ENCODE data around the gene SLC7A14. TPM values are rescaled to one million over a fixed set of nuclear protein-coding genes. Genes with fewer than 3 reads are reported as not detected.

The SLC7A14 gene
- total RNA-seq, 4 donors from 2014 or later = under 0.01 to 0.06 (median under 0.01) TPM; not detected in 1

DNA sequence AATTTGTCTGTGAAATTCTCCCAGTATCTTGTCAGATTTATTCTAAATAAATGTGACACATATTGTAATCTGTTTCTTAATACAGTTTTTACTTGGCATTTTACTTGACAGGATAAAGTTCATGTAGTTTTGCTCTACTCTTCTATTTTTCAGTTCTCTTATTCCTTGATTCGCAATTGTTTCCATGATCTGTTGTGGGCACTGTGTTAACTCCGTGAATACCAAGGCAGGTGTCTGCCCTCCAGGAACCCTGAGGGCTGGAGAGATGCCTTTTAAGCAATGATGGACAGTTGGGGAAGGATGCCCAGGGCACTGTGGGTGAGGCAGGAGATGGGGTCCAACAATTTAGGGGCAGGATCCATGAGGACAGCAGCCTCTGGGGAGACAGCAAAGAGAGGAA lies 164.1 kb downstream of the SLC7A14 start:
- TF ChIP-seq, protein P1, sequence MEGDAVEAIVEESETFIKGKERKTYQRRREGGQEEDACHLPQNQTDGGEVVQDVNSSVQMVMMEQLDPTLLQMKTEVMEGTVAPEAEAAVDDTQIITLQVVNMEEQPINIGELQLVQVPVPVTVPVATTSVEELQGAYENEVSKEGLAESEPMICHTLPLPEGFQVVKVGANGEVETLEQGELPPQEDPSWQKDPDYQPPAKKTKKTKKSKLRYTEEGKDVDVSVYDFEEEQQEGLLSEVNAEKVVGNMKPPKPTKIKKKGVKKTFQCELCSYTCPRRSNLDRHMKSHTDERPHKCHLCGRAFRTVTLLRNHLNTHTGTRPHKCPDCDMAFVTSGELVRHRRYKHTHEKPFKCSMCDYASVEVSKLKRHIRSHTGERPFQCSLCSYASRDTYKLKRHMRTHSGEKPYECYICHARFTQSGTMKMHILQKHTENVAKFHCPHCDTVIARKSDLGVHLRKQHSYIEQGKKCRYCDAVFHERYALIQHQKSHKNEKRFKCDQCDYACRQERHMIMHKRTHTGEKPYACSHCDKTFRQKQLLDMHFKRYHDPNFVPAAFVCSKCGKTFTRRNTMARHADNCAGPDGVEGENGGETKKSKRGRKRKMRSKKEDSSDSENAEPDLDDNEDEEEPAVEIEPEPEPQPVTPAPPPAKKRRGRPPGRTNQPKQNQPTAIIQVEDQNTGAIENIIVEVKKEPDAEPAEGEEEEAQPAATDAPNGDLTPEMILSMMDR (IDR thresholded peaks at IDR 0.05) = no peak
- ATAC-seq (ENCODE audit: low FRiP score) (no peak), DNase-seq (ENCODE audit: low spot score) (no peak)

DNA sequence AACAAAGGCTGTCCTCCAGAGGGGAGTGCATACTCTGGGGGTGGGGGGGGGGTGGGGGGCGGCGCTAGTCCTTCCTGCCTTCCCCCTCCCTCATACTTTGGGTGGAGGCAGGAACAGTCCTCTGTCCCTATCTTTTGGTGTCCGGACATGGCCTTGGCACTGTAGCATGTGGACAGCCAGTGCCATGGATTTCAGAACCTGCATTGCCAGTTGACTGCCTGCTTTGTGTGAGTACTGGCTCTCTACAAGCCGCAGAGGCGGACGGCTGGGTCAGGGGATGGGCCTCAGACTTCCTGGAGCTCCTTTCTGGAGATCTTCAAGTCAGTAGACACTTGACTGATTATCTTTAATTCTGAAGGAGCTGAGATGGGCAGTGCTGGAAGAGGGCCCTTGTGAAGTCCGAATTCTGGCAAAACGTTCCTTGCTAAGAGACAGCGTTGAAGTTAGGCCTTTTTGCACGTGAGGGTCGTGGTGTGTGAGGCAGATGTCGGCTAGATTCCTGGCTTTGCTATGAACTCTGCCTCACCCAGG lies 164.7 kb downstream of the SLC7A14 start:
- ATAC-seq (ENCODE audit: low FRiP score) (no peak), DNase-seq (ENCODE audit: low spot score) (no peak)
- TF ChIP-seq, protein P1 (IDR thresholded peaks at IDR 0.05) = no peak

DNA sequence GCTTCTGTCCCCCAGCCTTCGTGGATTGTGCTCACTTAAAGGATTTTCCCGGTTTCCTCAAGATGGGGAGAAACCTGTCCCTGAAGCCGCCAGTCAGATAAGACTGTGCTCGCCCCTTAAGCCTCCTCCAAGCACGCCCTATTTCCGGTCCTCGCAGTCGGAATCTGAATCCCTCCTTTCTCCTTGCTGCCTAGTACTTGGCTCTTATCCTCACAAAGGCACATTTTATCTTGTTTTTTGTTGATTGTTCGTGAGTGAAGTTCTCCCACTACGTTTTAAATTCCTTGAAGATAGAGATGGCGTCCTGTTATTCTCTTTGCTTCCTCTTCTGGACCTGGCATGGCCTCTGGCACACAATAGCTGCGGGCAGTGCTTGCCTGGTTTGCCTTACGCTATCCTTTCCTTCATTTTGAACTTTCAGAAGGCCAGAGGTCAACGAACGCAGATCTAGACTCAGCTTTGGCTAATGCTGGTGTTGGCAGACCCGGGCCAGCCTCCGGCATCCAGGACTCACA lies 165.5 kb downstream of the SLC7A14 start:
- no peak for ATAC-seq (ENCODE audit: low FRiP score)
- DNase-seq (ENCODE audit: low spot score) = no peak
- TF ChIP-seq, protein P1 (IDR thresholded peaks at IDR 0.05) = no peak

DNA sequence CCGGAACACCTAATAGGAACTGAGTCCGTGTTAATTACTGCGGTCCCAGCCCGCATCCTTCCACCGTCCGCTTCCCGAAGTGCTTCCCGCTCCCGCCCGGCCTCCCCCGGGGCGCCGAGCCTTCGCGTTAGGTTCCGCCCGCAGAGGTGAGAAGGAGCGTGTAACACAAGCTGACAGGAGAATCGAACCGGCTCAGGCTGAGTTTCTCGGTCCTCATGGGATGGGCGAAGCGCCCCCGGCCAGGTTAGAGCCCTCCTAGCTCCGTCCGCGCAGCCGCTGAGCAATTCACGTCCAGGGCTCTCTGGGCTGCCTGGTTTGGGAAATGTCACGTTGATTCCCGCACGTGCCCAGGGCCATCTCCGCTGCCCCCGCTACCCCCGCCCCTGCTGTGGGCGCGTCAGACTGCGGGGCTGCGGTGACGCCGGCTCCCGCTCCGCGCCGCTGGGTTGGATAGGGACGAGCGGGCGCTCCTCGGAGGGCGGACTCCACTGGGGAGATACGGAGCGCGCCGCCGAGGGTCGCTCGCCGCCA lies 166.3 kb downstream of the SLC7A14 start:
- no peak for DNase-seq (ENCODE audit: low spot score)
- TF ChIP-seq, protein P1 (IDR thresholded peaks at IDR 0.05) = no peak
- peak; percentile 56 for ATAC-seq (ENCODE audit: low FRiP score)

DNA sequence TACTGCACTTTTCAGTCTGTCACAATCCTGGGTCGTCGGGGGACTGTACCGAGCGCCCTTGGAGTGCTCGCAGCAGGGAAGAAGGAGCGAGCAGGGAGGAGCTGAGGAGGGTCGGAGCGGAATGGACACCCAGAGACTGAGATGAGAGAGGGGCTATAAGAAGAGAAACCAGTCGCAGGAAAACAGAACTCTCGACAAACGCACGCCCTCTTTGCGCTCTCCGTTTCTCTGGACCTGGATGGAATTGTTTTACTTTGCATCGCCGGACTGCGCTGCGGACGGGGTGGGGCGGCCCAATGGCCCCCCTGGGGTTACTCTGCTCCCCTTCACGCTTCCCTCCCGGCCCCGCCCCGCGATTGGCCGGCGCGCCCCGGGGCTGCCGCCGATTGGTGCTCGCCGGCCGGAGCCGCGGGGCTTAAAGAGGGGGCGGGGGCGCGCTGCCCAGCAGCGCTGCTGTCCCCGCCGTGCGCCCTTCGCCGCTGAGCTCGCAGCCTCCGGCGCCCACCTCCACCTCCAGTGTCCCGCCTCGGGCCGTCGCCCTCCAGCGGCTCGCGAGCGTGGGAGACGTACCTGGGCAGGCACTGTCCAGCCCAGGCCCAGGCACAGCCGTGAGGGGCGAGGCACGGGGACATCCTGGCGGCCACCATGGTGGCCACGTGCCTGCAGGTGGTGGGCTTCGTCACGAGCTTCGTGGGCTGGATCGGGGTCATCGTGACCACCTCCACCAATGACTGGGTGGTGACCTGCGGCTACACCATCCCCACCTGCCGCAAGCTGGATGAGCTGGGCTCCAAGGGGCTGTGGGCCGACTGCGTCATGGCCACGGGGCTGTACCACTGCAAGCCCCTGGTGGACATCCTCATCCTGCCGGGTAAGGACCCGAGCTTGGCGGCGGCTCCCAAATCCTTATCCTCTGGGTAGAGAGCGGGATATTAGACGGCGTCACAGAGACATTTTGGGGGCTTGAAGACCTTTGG lies 167.2 kb downstream of the SLC7A14 start, which contains the start of gene CLDN11:
Gene CLDN11, plus strand, starts transcription at position 447 of the 977 bp plus-strand sequence. Its CDS starts 199 bp downstream, at position 646.
- TF ChIP-seq, protein P1 (IDR thresholded peaks at IDR 0.05) = no peak
- ATAC-seq (ENCODE audit: low FRiP score) (peak; percentile 76), DNase-seq (ENCODE audit: low spot score) (no peak)

DNA sequence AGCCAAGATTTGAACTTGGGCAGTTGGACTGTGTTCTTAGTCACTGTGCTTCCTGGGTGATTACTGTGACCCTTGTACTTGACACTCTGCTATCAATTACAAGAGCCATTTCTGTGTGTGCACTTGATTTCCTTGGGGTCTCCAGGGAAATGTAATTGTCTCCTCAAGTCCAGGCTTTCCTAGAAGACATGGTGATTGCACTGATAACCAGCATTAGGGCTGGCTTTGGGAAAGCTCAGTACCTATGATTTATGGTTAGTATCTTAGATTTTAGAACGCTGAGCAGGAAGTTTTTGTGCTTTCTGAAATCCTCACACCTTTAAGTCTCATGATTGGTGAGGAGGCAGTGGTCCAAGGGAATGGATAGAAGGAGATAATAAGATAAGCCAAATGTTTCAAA lies 168.8 kb downstream of the SLC7A14 start:
- no peak for DNase-seq (ENCODE audit: low spot score)

More for the DNA sequence above, 168.8 kb downstream of the SLC7A14 start:
- ATAC-seq (ENCODE audit: low FRiP score) = no peak
- TF ChIP-seq, protein P1 (IDR thresholded peaks at IDR 0.05) = no peak
